GM23338 (cell line): ENCODE data around the gene CAMK2N2. TPM values are rescaled to one million over a fixed set of nuclear protein-coding genes. Genes with fewer than 3 reads are reported as not detected.

Experiments used
- ATAC-seq: fragments of 200-7000 bp; cut with Tn5 transposase; 3 replicates; pipeline ENCODE4 v1.9.1; 2020
- DNase-seq: peaks from one replicate; pipeline ENCODE4 v3.0.0-alpha.2; 2015; ENCODE audit warnings: low spot score
- H2AFZ ChIP-seq: fragments of 200-600 bp; sonication (generic); 2 replicates; pipeline ENCODE4 v1.8.0; 2016; ENCODE audit warnings: antibody characterized with exemption, mild to moderate bottlenecking, moderate library complexity
- H3F3A ChIP-seq: fragments of 200-600 bp; sonication (generic); replicated peaks from 2 replicates; pipeline ENCODE4 v1.8.0; 2017; ENCODE audit warnings: antibody characterized with exemption, mixed run types, low read depth
- H3K27ac ChIP-seq: fragments of 200-600 bp; sonication (generic); 2 replicates; pipeline ENCODE4 v1.6.1; 2016; ENCODE audit warnings: low read depth
- H3K27me3 ChIP-seq: fragments of 200-600 bp; sonication (generic); 2 replicates; pipeline ENCODE4 v1.8.0; 2016; ENCODE audit warnings: mild to moderate bottlenecking, mixed run types, moderate library complexity; ENCODE audit not compliant: insufficient read depth
- H3K36me3 ChIP-seq: fragments of 200-600 bp; sonication (generic); 2 replicates; pipeline ENCODE4 v1.8.0; 2016; ENCODE audit warnings: mild to moderate bottlenecking; ENCODE audit not compliant: insufficient read depth
- H3K4me1 ChIP-seq: fragments of 200-600 bp; sonication (generic); 2 replicates; pipeline ENCODE4 v1.8.0; 2016; ENCODE audit warnings: mild to moderate bottlenecking, moderate library complexity; ENCODE audit not compliant: insufficient read depth
- H3K4me2 ChIP-seq: fragments of 200-600 bp; sonication (generic); 2 replicates; pipeline ENCODE4 v1.7.1; 2017; ENCODE audit warnings: mixed run types
- H3K4me3 ChIP-seq: fragments of 200-600 bp; sonication (generic); 2 replicates; pipeline ENCODE4 v1.6.1; 2016; ENCODE audit warnings: mixed run types
- H3K79me2 ChIP-seq: fragments of 200-600 bp; sonication (generic); replicated peaks from 2 replicates; pipeline ENCODE4 v1.8.0; 2017; ENCODE audit warnings: mild to moderate bottlenecking; ENCODE audit not compliant: insufficient read depth
- H3K9me2 ChIP-seq: fragments of 200-600 bp; sonication (generic); 2 replicates; pipeline ENCODE4 v1.8.0; 2017; ENCODE audit not compliant: insufficient read depth
- H4K20me1 ChIP-seq: fragments of 200-600 bp; sonication (generic); replicated peaks from 2 replicates; pipeline ENCODE4 v1.8.0; 2017; ENCODE audit warnings: mild to moderate bottlenecking; ENCODE audit not compliant: insufficient read depth
- H3K27ac Mint-ChIP-seq: 2 replicates; pipeline ENCODE4 v1.8.0; 2020; ENCODE audit warnings: inconsistent platforms, mild to moderate bottlenecking, moderate library complexity, mixed read lengths
- H3K27me3 Mint-ChIP-seq: 3 replicates; pipeline ENCODE4 v1.8.0; 2022; ENCODE audit warnings: low read depth, mild to moderate bottlenecking, moderate library complexity, mixed read lengths, inconsistent platforms; ENCODE audit not compliant: insufficient read depth, poor library complexity
- H3K36me3 Mint-ChIP-seq: 3 replicates; pipeline ENCODE4 v1.8.0; 2021; ENCODE audit warnings: low read depth, mild to moderate bottlenecking, inconsistent platforms, moderate library complexity, mixed read lengths
- H3K4me1 Mint-ChIP-seq: 3 replicates; pipeline ENCODE4 v1.8.0; 2020; ENCODE audit warnings: mild to moderate bottlenecking, inconsistent platforms, mixed read lengths
- H3K4me3 Mint-ChIP-seq: 3 replicates; pipeline ENCODE4 v1.8.0; 2021; ENCODE audit warnings: moderate library complexity, mild to moderate bottlenecking, inconsistent platforms, mixed read lengths
- H3K9me3 Mint-ChIP-seq: 3 replicates; pipeline ENCODE4 v1.8.0; 2020; ENCODE audit warnings: moderate library complexity, mild to moderate bottlenecking, inconsistent platforms, mixed read lengths
- CREB1 ChIP-seq: fragments of 250-450 bp; sonication (Bioruptor Pico); IDR thresholded peaks from 2 replicates; pipeline ENCODE4 v1.5.0; 2020; ENCODE audit warnings: low read depth, mild to moderate bottlenecking, moderate library complexity
- EZH2phosphoT487 ChIP-seq: fragments of 200-600 bp; sonication (generic); IDR thresholded peaks from one replicate; pipeline ENCODE4 v1.8.1; 2018; ENCODE audit warnings: antibody characterized with exemption; ENCODE audit not compliant: unreplicated experiment
- JUNB ChIP-seq: IDR thresholded peaks from one replicate; pipeline ENCODE4 v1.6.1; 2016; ENCODE audit warnings: antibody characterized with exemption; ENCODE audit not compliant: unreplicated experiment
- NANOG ChIP-seq: IDR thresholded peaks from 2 replicates; pipeline ENCODE4 v1.6.1; 2016; ENCODE audit warnings: antibody characterized with exemption, borderline replicate concordance
- POLR2AphosphoS5 ChIP-seq: IDR thresholded peaks from 2 replicates; pipeline ENCODE4 v1.6.1; 2016; ENCODE audit warnings: antibody characterized with exemption, low read depth
- STAT1 ChIP-seq: IDR thresholded peaks from one replicate; pipeline ENCODE4 v1.6.1; 2016; ENCODE audit warnings: antibody characterized with exemption; ENCODE audit not compliant: unreplicated experiment
- ZNF114 ChIP-seq: fragments of 250-450 bp; sonication (Bioruptor Pico); IDR thresholded peaks from 2 replicates; pipeline ENCODE4 v1.5.0; 2020; ENCODE audit warnings: mild to moderate bottlenecking, moderate library complexity
- ZNF331 ChIP-seq: fragments of 250-450 bp; sonication (Bioruptor Pico); IDR thresholded peaks from 2 replicates; pipeline ENCODE4 v1.5.0; 2020; ENCODE audit warnings: low read depth, mild to moderate bottlenecking, moderate library complexity
- ZNF462 ChIP-seq: fragments of 250-450 bp; sonication (Bioruptor Pico); IDR thresholded peaks from 2 replicates; pipeline ENCODE4 v1.5.0; 2020; ENCODE audit warnings: mild to moderate bottlenecking, moderate library complexity
- polyA plus RNA-seq: library from polyadenylated mRNA; unstranded; fragments of >200 nt; fragmentation: Nextera tagmentation; extraction: Ambion mirVana; gene quantifications from 2 replicates; pipeline ENCODE4 v1.2.1, GENCODE V29; 2016
- total RNA-seq: library from RNA; depleted of rRNA; stranded (reverse); fragments of >200 nt; shearing (Covaris generic); gene quantifications from 2 replicates; pipeline ENCODE4 v1.2.3, GENCODE V29; 2014
- TF ChIP-seq, protein P1 (sequence below): IDR thresholded peaks from 2 replicates; pipeline ENCODE4 v1.6.1; 2016; ENCODE audit warnings: antibody characterized with exemption
- TF ChIP-seq, protein P2 (sequence below), 2 experiments: fragments of 200-600 bp in 1 of 2; sonication (generic) in 1 of 2; conservative IDR thresholded peaks; 2 replicates each; pipeline versions ENCODE4 v1.5.1 to v1.6.1; 2016 to 2017; ENCODE audit warnings: antibody characterized with exemption in 2 of 2, low read depth in 2 of 2, mild to moderate bottlenecking in 2 of 2, moderate library complexity in 1 of 2

CAMK2N2 gene
- total and polyA plus RNA-seq, 2 experiments from 2014 or later = 0.32 to 1.3 TPM

DNA sequence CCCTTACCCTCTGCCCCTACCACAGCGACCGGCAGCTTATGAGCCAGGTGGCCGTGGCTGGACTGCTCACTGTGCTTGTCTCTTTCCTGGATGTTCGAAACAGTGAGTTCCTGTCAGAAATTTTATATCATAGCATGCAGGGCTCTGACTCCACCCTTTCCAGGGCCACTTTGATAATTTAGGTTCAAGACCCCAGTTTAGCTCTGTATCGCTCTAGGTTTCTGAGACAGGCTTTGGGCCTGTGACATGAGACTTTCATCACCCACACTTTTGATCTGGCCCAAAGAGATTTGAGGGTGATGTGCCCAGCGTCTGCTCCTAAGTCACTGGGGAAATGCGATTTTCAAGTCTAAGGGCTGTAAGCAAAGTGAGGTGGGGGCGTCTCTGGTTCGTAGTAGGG lies 46.6 kb upstream of the CAMK2N2 start:
- Mint-ChIP-seq H3K27me3 (peaks cover 10% of the 10 kb centered on the region), H3K4me1 (no peaks in the 10 kb centered on the region), H3K27ac (no peak overlapping the region), H3K36me3 (peaks cover 74% of the 10 kb centered on the region), H3K4me3 (no peak overlapping the region), H3K9me3 (no peaks in the 10 kb centered on the region)
- H3K4me1 ChIP-seq = no peaks in the 10 kb centered on the region
- H3K79me2 ChIP-seq = peaks cover 9% of the 10 kb centered on the region
- no peak for ATAC-seq
- TF ChIP-seq STAT1 (no peak), ZNF462 (CRISPR knock-in tag) (no peak), EZH2phosphoT487 (no peak), JUNB (no peak), NANOG (no peak), POLR2AphosphoS5 (no peak), ZNF331 (no peak), CREB1 (CRISPR knock-in tag) (no peak), ZNF114 (CRISPR knock-in tag) (no peak)
- TF ChIP-seq, protein P1, sequence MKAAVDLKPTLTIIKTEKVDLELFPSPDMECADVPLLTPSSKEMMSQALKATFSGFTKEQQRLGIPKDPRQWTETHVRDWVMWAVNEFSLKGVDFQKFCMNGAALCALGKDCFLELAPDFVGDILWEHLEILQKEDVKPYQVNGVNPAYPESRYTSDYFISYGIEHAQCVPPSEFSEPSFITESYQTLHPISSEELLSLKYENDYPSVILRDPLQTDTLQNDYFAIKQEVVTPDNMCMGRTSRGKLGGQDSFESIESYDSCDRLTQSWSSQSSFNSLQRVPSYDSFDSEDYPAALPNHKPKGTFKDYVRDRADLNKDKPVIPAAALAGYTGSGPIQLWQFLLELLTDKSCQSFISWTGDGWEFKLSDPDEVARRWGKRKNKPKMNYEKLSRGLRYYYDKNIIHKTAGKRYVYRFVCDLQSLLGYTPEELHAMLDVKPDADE = no peak
- TF ChIP-seq, protein P2, sequence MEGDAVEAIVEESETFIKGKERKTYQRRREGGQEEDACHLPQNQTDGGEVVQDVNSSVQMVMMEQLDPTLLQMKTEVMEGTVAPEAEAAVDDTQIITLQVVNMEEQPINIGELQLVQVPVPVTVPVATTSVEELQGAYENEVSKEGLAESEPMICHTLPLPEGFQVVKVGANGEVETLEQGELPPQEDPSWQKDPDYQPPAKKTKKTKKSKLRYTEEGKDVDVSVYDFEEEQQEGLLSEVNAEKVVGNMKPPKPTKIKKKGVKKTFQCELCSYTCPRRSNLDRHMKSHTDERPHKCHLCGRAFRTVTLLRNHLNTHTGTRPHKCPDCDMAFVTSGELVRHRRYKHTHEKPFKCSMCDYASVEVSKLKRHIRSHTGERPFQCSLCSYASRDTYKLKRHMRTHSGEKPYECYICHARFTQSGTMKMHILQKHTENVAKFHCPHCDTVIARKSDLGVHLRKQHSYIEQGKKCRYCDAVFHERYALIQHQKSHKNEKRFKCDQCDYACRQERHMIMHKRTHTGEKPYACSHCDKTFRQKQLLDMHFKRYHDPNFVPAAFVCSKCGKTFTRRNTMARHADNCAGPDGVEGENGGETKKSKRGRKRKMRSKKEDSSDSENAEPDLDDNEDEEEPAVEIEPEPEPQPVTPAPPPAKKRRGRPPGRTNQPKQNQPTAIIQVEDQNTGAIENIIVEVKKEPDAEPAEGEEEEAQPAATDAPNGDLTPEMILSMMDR (conservative IDR thresholded peaks at IDR 0.05; ENCODE audit: low read depth in 2 of 2) = no peak
- peaks cover 39% of the 10 kb centered on the region for H3K36me3 ChIP-seq
- H3F3A ChIP-seq = peaks cover 7% of the 10 kb centered on the region; the same call in 1 of the 2 replicates
- no peak overlapping the region for H2AFZ ChIP-seq
- no peak overlapping the region for H3K4me2 ChIP-seq
- no peaks in the 10 kb centered on the region for H3K27me3 ChIP-seq
- peaks cover 18% of the 10 kb centered on the region; the same call in 1 of the 2 replicates for H4K20me1 ChIP-seq
- H3K27ac ChIP-seq = no peak overlapping the region
- DNase-seq = no peak
- H3K4me3 ChIP-seq = no peak overlapping the region
- H3K9me2 ChIP-seq = no peaks in the 10 kb centered on the region
